Spleen (tissue), 7 donors: ENCODE data around the gene ZIK1.

ENCODE experiments used
- POLR2A ChIP-seq, 3 donors: fragments of 450-650 bp; IDR thresholded peaks; one replicate each; pipeline ENCODE4 v1.5.1; 2017; ENCODE audit warnings: antibody characterized with exemption in 3 of 3, mild to moderate bottlenecking in 1 of 3
- TF ChIP-seq, protein P1 (sequence below), 11 experiments: fragments of 200-600 bp in 7 of 11; fragments of 450-650 bp in 4 of 11; sonication (generic) in 4 of 11; IDR thresholded peaks in 8 of 11; conservative IDR thresholded peaks in 3 of 11; 1 replicate in 7 of 11; 2 replicates in 4 of 11; pipeline versions ENCODE4 v1.4.0 to v1.8.0; 2016 to 2021; ENCODE audit warnings: antibody characterized with exemption in 11 of 11, inconsistent platforms in 4 of 11, mild to moderate bottlenecking in 1 of 11
- donor health status: DM: no; HTN: no; CAD: no; lungs with moderate emphysema.
- donor health status: DM: no; HTN: no; CAD: no.
- donor health status: DM: no; HTN: no; CAD: no.

DNA sequence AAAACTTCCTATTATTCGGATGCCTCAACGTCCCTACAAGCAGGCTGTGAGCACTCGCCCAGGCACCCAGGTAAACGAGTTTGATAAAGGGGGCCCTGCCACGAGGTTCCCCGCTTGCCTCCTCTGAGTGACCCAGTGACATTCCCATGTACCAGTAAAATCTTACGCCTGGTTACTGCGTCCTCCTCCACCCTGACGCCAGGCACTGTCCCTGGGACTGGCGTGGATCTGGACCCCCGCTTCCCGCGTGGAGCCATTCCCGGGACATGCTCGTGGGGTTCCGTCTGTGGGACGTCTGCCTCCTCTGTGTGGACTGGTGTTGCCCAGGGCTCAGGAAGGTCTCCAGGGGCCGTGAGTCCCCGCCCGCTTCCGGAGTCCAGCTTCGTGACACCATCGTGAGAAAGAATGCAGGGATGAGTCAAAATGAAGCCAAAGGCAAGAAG lies 23.9 kb upstream of the ZIK1 start:
- TF ChIP-seq, protein P1, sequence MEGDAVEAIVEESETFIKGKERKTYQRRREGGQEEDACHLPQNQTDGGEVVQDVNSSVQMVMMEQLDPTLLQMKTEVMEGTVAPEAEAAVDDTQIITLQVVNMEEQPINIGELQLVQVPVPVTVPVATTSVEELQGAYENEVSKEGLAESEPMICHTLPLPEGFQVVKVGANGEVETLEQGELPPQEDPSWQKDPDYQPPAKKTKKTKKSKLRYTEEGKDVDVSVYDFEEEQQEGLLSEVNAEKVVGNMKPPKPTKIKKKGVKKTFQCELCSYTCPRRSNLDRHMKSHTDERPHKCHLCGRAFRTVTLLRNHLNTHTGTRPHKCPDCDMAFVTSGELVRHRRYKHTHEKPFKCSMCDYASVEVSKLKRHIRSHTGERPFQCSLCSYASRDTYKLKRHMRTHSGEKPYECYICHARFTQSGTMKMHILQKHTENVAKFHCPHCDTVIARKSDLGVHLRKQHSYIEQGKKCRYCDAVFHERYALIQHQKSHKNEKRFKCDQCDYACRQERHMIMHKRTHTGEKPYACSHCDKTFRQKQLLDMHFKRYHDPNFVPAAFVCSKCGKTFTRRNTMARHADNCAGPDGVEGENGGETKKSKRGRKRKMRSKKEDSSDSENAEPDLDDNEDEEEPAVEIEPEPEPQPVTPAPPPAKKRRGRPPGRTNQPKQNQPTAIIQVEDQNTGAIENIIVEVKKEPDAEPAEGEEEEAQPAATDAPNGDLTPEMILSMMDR (IDR thresholded peaks at IDR 0.05 in 8 of 11, conservative IDR thresholded peaks at IDR 0.05 in 3 of 11): no peak
- TF ChIP-seq POLR2A (IDR thresholded peaks at IDR 0.05): no peak
